CD14-positive monocyte (primary cell): ENCODE measurements around the gene GUCA1A. TPM values are rescaled to one million over a fixed set of nuclear protein-coding genes. Genes with fewer than 3 reads are reported as not detected.
"Not testable (repeated sequence)": the region's sequence is repeated elsewhere in the genome, so short reads cannot be mapped to it uniquely, and the experiment has no call there.

ENCODE experiments used
- DNase-seq, 3 donors: peaks; one replicate each; pipeline ENCODE4 v3.0.0-alpha.2; 2011 to 2022
- H2AFZ ChIP-seq: 2 replicates; pipeline ENCODE4 v1.6.0; 2012; ENCODE audit warnings: mild to moderate bottlenecking, low read depth, low read length, inconsistent platforms; ENCODE audit not compliant: insufficient read depth, poor library complexity, severe bottlenecking
- H3K27ac ChIP-seq, 2 donors: 1 replicate in 1 of 2; 2 replicates in 1 of 2; pipeline ENCODE4 v1.5.1; 2012 to 2013; ENCODE audit warnings: low read length in 2 of 2, control low read depth in 1 of 2, inconsistent platforms in 1 of 2, low read depth in 1 of 2, mild to moderate bottlenecking in 1 of 2
- H3K27me3 ChIP-seq, 2 donors: one replicate each; pipeline versions ENCODE4 v1.6.0 to v1.6.1; 2011 to 2013; ENCODE audit warnings: low read length in 2 of 2; ENCODE audit not compliant: control insufficient read depth in 2 of 2, insufficient read depth in 2 of 2
- H3K36me3 ChIP-seq, 2 donors: replicated peaks in 1 of 2; 1 replicate in 1 of 2; 2 replicates in 1 of 2; pipeline versions ENCODE4 v1.5.1 to v1.6.1; 2012 to 2013; ENCODE audit warnings: low read length in 2 of 2, control low read depth in 1 of 2, inconsistent platforms in 1 of 2, mild to moderate bottlenecking in 1 of 2; ENCODE audit not compliant: insufficient read depth in 2 of 2, control insufficient read depth in 1 of 2
- H3K4me1 ChIP-seq, 2 donors: 1 replicate in 1 of 2; 2 replicates in 1 of 2; pipeline versions ENCODE4 v1.5.1 to v1.6.1; 2012 to 2013; ENCODE audit warnings: low read length in 2 of 2, control low read depth in 1 of 2, inconsistent platforms in 1 of 2, mild to moderate bottlenecking in 1 of 2, moderate library complexity in 1 of 2; ENCODE audit not compliant: insufficient read depth in 2 of 2, control insufficient read depth in 1 of 2
- H3K4me2 ChIP-seq: replicated peaks from 2 replicates; pipeline ENCODE3; 2012; ENCODE audit warnings: low read length, moderate library complexity, mild to moderate bottlenecking; ENCODE audit not compliant: poor library complexity, severe bottlenecking; ENCODE audit errors: extremely low read depth
- H3K4me3 ChIP-seq, 3 experiments: fragments of 200-600 bp in 1 of 3; sonication (generic) in 1 of 3; replicated peaks in 1 of 3; 1 replicate in 2 of 3; 2 replicates in 1 of 3; pipeline ENCODE4 v1.5.1; 2011 to 2013; ENCODE audit warnings: low read length in 3 of 3, mild to moderate bottlenecking in 3 of 3, control low read depth in 2 of 3, low read depth in 2 of 3, inconsistent platforms in 1 of 3, moderate library complexity in 1 of 3
- H3K79me2 ChIP-seq: 2 replicates; pipeline ENCODE4 v1.6.0; 2012; ENCODE audit warnings: mild to moderate bottlenecking, control low read depth, inconsistent platforms, low read length, moderate library complexity; ENCODE audit not compliant: insufficient read depth
- H3K9ac ChIP-seq: 2 replicates; pipeline ENCODE4 v1.6.0; 2017; ENCODE audit warnings: low read length, mild to moderate bottlenecking; ENCODE audit not compliant: insufficient read depth, poor library complexity, severe bottlenecking
- H3K9me3 ChIP-seq, 2 donors: replicated peaks in 1 of 2; 1 replicate in 1 of 2; 2 replicates in 1 of 2; pipeline versions ENCODE4 v1.5.1 to v1.6.1; 2012 to 2013; ENCODE audit warnings: low read length in 2 of 2, control low read depth in 1 of 2; ENCODE audit not compliant: control insufficient read depth in 1 of 2, insufficient read depth in 1 of 2
- H4K20me1 ChIP-seq: 2 replicates; pipeline ENCODE4 v1.6.0; 2012; ENCODE audit warnings: mild to moderate bottlenecking, low read length, control low read depth, moderate library complexity; ENCODE audit not compliant: insufficient read depth
- H3K27ac Mint-ChIP-seq, 7 donors: one replicate each; pipeline ENCODE4 v1.8.0; 2020; ENCODE audit warnings: mild to moderate bottlenecking in 7 of 7, mixed read lengths in 7 of 7, moderate library complexity in 6 of 7, inconsistent platforms in 2 of 7
- H3K27me3 Mint-ChIP-seq, 3 donors: one replicate each; pipeline ENCODE4 v1.8.0; 2021 to 2022; ENCODE audit warnings: low read depth in 3 of 3, mild to moderate bottlenecking in 3 of 3, mixed read lengths in 3 of 3, moderate library complexity in 3 of 3, inconsistent platforms in 1 of 3
- H3K36me3 Mint-ChIP-seq, 2 donors: one replicate each; pipeline ENCODE4 v1.8.0; 2020; ENCODE audit warnings: mixed read lengths in 2 of 2, inconsistent platforms in 1 of 2, mild to moderate bottlenecking in 1 of 2
- H3K4me1 Mint-ChIP-seq: one replicate; pipeline ENCODE4 v1.8.0; 2020; ENCODE audit warnings: mild to moderate bottlenecking, mixed read lengths
- H3K4me3 Mint-ChIP-seq, 2 donors: one replicate each; pipeline ENCODE4 v1.8.0; 2020; ENCODE audit warnings: mild to moderate bottlenecking in 2 of 2, mixed read lengths in 2 of 2, moderate library complexity in 1 of 2
- H3K9me3 Mint-ChIP-seq, 7 donors: one replicate each; pipeline ENCODE4 v1.8.0; 2020 to 2022; ENCODE audit warnings: mixed read lengths in 7 of 7, mild to moderate bottlenecking in 6 of 7, moderate library complexity in 6 of 7, inconsistent platforms in 2 of 7
- WGBS: methylation state at CpG from one replicate; pipeline ENCODE4 v1.1.5; 2013; ENCODE audit warnings: missing lambda C conversion rate; ENCODE audit not compliant: insufficient coverage; 5-methylcytosine and 5-hydroxymethylcytosine counted together
- intact Hi-C, 2 donors: fragments of 100-400 bp; cut with micrococcal nuclease; formaldehyde crosslinking; loops; one replicate each; pipeline versions ENCODE4 v1.15.0 to v1.15.1; 2023
- polyA plus RNA-seq, 3 donors: library from polyadenylated mRNA; depleted of rRNA in 1 of 3; unstranded in 2 of 3; stranded (reverse) in 1 of 3; fragments of 300-500 nt in 2 of 3; fragments of >200 nt in 1 of 3; fragmentation: Illumina TruSeq in 2 of 3; gene quantifications; 1 replicate in 2 of 3; 2 replicates in 1 of 3; pipeline ENCODE4 v1.2.3, GENCODE V29; 2012 to 2021
- TF ChIP-seq, protein P1 (sequence below): fragments of 200-600 bp; IDR thresholded peaks from one replicate; pipeline ENCODE4 v1.8.0; 2022; ENCODE audit warnings: antibody characterized with exemption, mild to moderate bottlenecking

Gene GUCA1A
- polyA plus RNA-seq, 3 donors: not detected

DNA sequence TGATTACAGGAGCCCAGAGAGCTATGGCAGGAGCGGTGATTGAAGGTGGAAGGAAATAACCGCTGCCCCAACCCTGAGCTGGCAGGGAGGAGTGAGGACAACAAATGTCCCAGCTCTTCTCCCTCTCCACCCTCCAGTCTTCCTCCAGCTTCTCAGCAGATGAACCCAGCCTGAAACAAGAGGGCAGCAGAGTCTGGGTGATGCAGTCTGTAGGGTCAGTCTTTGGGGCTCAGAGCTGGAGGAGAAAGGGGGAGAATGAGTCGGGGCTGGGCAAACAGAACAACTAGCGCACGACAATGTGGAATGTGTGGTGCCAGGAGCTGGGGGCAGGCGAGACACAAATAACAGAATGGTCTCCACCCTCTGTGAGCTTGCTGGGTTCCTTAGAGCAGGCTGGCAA, 4.5 kb upstream of the GUCA1A start:
- Histone ChIP-seq H2AFZ (no peak overlapping the region), H3K79me2 (no peaks in the 10 kb centered on the region), H3K4me2 (no peak overlapping the region), H3K9ac (no peak overlapping the region), H3K9me3 (no peaks in the 10 kb centered on the region), H4K20me1 (no peaks in the 10 kb centered on the region), H3K27ac (no peak overlapping the region), H3K4me3 (no peak overlapping the region), H3K4me1 (no peaks in the 10 kb centered on the region), H3K27me3 (no peaks in the 10 kb centered on the region), H3K36me3 (no peaks in the 10 kb centered on the region)
- TF ChIP-seq, protein P1, sequence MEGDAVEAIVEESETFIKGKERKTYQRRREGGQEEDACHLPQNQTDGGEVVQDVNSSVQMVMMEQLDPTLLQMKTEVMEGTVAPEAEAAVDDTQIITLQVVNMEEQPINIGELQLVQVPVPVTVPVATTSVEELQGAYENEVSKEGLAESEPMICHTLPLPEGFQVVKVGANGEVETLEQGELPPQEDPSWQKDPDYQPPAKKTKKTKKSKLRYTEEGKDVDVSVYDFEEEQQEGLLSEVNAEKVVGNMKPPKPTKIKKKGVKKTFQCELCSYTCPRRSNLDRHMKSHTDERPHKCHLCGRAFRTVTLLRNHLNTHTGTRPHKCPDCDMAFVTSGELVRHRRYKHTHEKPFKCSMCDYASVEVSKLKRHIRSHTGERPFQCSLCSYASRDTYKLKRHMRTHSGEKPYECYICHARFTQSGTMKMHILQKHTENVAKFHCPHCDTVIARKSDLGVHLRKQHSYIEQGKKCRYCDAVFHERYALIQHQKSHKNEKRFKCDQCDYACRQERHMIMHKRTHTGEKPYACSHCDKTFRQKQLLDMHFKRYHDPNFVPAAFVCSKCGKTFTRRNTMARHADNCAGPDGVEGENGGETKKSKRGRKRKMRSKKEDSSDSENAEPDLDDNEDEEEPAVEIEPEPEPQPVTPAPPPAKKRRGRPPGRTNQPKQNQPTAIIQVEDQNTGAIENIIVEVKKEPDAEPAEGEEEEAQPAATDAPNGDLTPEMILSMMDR: no peak
- no peak for DNase-seq
- intact Hi-C loops: no loop called here
- no peaks in the 10 kb centered on the region for H3K36me3 Mint-ChIP-seq
- H3K4me1 Mint-ChIP-seq: peaks cover 3% of the 10 kb centered on the region
- 76% methylated on average over 5 of the region's 6 CpGs for WGBS
- no peak overlapping the region for H3K4me3 Mint-ChIP-seq
- peaks cover 0 to 1% (median 0%) of the 10 kb centered on the region in 7 donors for H3K9me3 Mint-ChIP-seq
- H3K27ac Mint-ChIP-seq: no peak overlapping the region
- H3K27me3 Mint-ChIP-seq: peaks cover 0 to 7% (median 6%) of the 10 kb centered on the region in 3 donors

DNA sequence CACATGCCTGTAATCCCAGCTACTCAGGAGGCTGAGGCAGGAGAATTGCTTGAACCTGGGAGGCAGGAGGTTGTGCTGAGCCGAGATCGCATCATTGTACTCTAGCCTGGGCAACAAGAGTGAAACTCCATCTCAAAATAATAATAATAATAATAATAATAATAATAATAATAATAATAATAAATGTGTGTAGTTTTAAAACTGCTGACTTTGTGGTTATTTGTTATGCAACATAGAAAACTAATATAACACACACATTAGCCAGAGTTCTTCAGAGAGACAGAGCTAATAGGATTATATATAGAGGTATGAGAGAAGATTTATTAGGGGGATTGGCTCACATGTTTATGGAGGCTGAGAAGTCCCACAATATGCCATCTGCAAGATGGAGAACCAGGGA, 3.4 kb upstream of the GUCA1A start:
- H3K9ac ChIP-seq, intact Hi-C loops, DNase-seq: not testable (repeated sequence)

More for the DNA sequence above, 3.4 kb upstream of the GUCA1A start:
- H3K4me3 Mint-ChIP-seq, H3K4me1 ChIP-seq, H3K27me3 ChIP-seq, H3K4me3 ChIP-seq, H3K27me3 Mint-ChIP-seq, H3K36me3 ChIP-seq, H3K27ac ChIP-seq, H3K79me2 ChIP-seq, H3K9me3 Mint-ChIP-seq, H4K20me1 ChIP-seq, H3K4me2 ChIP-seq, H3K36me3 Mint-ChIP-seq, H3K27ac Mint-ChIP-seq, H3K4me1 Mint-ChIP-seq, H3K9me3 ChIP-seq, H2AFZ ChIP-seq: not testable (repeated sequence)
- WGBS: no CpG with 5 or more reads among the region's 2 CpGs
